Measurements from ENCODE around the gene CTDSPL2.

GRCh38 chr15:44568338-44568737, 140.9 kb downstream of the CTDSPL2 start:
- no peak for TF ChIP-seq CTCF (IDR thresholded peaks at IDR 0.05)
- TF ChIP-seq POLR2A (IDR thresholded peaks at IDR 0.05), result no peak

Measured in breast epithelium (tissue), 3 donors.